GM10266 (cell line): Measurements from ENCODE around the gene CD79B.

Source experiments
- DNase-seq: peaks from one replicate; pipeline ENCODE4 v3.0.0; 2012; ENCODE audit errors: extremely low spot score
- TF ChIP-seq, protein P1 (sequence below): IDR thresholded peaks from 2 replicates; pipeline ENCODE4 v1.5.1; 2012; ENCODE audit warnings: mild to moderate bottlenecking, low read depth; ENCODE audit not compliant: control insufficient read depth, insufficient read depth; ENCODE audit errors: missing control alignments

CD79B gene

DNA sequence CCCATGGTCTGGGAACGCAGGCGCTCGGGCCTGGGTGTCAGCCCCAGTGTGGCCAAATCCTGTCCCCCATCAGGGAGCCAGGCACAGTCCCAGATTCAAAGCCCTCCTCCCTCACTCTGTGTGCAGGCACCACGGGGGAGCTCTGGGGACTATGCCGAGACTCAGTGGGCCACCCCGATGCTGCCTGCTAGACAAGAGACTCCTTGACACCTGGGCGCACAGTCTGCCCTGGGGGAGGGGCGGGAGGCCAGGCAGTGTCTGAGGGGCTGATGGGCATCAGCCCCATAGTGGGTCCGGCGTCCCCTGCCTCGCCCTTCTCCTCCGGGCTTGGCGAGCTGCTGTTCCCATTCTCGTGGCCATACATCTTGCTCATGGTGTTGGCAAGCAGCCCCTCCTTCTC lies 8.5 kb upstream of the CD79B start:
- TF ChIP-seq, protein P1, sequence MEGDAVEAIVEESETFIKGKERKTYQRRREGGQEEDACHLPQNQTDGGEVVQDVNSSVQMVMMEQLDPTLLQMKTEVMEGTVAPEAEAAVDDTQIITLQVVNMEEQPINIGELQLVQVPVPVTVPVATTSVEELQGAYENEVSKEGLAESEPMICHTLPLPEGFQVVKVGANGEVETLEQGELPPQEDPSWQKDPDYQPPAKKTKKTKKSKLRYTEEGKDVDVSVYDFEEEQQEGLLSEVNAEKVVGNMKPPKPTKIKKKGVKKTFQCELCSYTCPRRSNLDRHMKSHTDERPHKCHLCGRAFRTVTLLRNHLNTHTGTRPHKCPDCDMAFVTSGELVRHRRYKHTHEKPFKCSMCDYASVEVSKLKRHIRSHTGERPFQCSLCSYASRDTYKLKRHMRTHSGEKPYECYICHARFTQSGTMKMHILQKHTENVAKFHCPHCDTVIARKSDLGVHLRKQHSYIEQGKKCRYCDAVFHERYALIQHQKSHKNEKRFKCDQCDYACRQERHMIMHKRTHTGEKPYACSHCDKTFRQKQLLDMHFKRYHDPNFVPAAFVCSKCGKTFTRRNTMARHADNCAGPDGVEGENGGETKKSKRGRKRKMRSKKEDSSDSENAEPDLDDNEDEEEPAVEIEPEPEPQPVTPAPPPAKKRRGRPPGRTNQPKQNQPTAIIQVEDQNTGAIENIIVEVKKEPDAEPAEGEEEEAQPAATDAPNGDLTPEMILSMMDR, result no peak
- DNase-seq, result no peak

DNA sequence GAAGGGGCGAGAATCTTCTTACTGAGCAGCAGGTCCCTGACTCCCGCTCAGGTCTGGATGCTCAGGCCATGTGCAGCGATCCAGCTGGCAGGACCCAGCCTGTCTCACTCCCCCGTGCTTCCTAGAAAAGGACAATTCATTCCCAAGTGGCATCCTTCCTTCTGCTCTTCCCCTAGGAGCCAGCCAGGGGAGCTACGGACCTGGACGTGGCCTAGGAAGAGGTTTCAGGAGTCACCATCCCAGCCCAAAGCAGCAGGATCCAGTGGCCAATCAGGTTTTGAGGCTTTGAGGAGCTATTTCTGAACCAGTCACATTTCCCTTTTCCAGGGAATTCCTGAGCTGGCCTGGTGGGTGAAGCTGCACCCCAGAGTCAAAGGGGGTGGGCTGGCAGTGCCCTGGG lies 7.8 kb upstream of the CD79B start:
- TF ChIP-seq, protein P1, result no peak
- DNase-seq, result no peak

DNA sequence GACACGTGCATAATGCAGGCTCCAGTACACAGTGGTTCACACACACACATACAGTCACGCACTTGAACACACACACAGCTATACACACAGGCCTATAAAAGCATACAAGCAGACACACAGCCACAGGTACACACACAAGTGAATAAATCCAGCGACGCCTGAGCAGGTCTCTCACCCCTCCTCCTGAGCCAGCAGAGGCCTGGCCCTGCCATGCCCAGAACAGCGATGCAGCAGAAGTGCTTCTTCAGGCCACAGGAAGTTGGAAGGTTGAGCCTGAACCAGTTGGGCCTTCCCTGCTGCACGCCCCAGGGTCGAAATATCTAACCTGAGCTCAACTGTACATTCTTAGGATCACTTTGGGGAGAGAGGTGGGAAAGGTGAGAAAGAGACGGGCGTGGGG lies 7.3 kb upstream of the CD79B start:
- no peak for DNase-seq

DNA sequence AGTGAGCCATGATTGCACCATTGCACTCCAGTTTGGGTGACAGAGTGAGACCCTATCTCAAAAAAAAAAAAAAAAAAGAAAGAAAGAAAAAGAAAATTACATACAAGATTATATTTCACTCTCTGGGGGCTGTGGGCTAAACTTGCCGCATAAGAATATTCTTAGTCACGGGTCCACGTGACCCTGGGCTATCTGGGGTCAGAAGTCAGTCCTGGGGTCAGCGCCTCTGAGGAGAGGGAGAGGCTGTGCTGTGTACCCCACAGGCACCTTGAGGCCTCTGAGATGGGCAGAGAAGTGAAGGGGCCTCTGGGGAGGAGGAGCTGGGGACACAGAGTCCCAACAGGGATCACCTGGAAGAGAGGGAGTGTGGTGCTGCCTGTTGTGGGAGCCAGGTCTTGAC lies 5.8 kb upstream of the CD79B start:
- TF ChIP-seq, protein P1, result no peak

More for the DNA sequence above, 7.3 kb upstream of the CD79B start:
- TF ChIP-seq, protein P1, result no peak

DNA sequence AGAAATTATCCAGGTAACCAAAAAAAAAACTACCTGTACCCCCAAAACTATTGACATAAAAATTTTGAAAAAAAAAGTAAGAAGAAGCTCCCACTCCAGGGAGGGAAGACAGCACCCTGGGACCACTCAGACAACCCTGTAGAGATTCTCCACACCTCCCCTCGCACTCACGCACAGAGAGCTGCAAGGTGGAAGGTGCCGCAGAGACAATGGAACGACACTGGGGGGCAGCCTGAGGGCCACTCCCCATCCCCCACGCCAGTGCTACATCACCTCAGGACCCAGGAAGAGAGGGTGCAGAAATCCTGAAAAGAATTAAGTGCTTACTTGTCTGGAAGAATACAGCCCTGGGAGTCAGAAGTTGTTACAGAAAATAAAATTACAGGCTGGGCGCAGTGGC lies 5.2 kb upstream of the CD79B start:
- TF ChIP-seq, protein P1, result no peak
- no peak for DNase-seq

More for the DNA sequence above, 5.8 kb upstream of the CD79B start:
- DNase-seq, result no peak

DNA sequence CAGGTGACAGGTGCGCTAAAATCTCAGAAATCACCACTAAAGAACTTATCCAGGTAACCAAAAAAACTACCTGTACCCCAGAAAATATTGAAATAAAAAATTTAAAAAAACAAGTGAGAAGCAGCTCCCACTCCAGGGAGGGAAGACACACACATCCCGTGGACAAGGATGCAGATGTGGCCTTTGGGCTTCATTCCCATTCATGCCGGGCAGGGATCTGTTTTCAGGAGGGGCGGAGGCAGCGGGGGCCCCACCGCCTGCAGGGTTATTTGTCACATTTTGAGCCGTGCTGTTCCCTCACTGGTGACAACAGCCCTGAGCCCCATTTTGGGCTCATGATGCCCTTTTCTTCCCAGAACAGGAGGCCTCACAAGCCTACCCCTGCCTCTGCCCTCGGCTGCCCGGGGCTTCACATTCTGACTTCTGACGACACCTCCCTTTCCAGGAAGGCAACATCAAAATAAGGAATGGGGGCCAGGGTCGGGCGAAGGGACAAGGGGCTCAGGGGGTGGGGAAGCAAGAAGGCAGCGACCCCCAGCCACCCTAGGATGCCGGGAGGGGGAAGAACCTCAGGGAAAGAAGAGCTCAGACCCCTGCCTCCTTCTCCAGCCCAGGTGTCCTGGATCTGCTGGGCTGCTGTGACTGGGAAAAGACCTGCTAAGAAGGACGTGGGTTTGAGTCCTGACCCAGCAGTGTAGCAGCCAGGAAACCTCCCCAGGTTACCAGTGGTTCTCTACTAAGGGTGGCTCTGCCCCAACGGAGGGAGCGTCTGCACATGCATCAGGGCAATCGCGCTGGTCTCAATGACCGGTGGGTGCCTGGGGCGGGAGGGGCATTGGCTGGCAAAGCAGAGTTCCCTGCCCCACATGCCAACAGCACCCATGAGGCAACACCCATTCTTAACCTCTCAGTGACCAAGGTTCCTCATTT lies 2.3 kb upstream of the CD79B start:
- no peak for DNase-seq
- TF ChIP-seq, protein P1, result no peak

DNA sequence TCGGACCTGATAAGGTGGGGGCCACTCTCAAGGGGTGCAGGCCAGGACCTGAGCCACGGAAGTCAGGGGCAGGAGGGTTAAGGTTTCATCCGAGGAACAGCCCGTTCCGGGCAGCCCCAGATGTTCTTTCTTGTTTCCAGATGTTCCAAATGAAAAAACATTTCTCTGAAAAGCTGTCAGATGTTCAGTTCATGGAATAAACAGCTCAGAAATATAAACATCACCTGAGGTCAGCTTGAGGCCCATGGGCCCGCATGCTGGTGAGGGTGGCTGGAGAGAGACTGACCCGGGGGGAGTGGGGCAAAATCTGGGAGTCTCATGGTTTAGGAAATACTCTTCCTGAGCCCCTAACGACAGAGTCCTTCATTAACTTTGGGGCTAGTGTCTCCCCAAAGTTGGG lies 1.5 kb upstream of the CD79B start:
- no peak for DNase-seq
- TF ChIP-seq, protein P1, result no peak
